Measurements from ENCODE around the gene SARNP. TPM values are rescaled to one million over a fixed set of nuclear protein-coding genes. Genes with fewer than 3 reads are reported as not detected.

The SARNP gene
- total RNA-seq, 1 donor: 53.6 TPM

- Histone ChIP-seq H3K4me1 (ENCODE audit: insufficient read depth, low read length) (peaks cover 20% of the 10 kb centered on the region), H3K27ac (ENCODE audit: low read depth, low read length) (no peak overlapping the region), H3K9me3 (ENCODE audit: low read depth, low read length) (no peaks in the 10 kb centered on the region), H3K79me2 (ENCODE audit: insufficient read depth, low read length) (peaks cover 34% of the 10 kb centered on the region), H3K4me2 (ENCODE audit: insufficient read depth, low read length) (no peak overlapping the region), H3K4me3 (ENCODE audit: insufficient read depth, low read length) (no peak overlapping the region), H3K27me3 (ENCODE audit: insufficient read depth, low read length) (no peaks in the 10 kb centered on the region), H2AFZ (ENCODE audit: low read length) (no peak overlapping the region), H3K36me3 (ENCODE audit: insufficient read depth, low read length) (peaks cover 4% of the 10 kb centered on the region), H4K20me1 (ENCODE audit: insufficient read depth, low read length) (peaks cover 11% of the 10 kb centered on the region)
- TF ChIP-seq, protein P1, sequence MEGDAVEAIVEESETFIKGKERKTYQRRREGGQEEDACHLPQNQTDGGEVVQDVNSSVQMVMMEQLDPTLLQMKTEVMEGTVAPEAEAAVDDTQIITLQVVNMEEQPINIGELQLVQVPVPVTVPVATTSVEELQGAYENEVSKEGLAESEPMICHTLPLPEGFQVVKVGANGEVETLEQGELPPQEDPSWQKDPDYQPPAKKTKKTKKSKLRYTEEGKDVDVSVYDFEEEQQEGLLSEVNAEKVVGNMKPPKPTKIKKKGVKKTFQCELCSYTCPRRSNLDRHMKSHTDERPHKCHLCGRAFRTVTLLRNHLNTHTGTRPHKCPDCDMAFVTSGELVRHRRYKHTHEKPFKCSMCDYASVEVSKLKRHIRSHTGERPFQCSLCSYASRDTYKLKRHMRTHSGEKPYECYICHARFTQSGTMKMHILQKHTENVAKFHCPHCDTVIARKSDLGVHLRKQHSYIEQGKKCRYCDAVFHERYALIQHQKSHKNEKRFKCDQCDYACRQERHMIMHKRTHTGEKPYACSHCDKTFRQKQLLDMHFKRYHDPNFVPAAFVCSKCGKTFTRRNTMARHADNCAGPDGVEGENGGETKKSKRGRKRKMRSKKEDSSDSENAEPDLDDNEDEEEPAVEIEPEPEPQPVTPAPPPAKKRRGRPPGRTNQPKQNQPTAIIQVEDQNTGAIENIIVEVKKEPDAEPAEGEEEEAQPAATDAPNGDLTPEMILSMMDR (IDR thresholded peaks at IDR 0.05; ENCODE audit: extremely low read depth, low read depth, low read length): no peak
- DNase-seq (ENCODE audit: insufficient read length, low spot score, missing footprints): no peak
Measured at GRCh38 chr12:55732288-55732687, 85.2 kb downstream of the SARNP start.

DNA sequence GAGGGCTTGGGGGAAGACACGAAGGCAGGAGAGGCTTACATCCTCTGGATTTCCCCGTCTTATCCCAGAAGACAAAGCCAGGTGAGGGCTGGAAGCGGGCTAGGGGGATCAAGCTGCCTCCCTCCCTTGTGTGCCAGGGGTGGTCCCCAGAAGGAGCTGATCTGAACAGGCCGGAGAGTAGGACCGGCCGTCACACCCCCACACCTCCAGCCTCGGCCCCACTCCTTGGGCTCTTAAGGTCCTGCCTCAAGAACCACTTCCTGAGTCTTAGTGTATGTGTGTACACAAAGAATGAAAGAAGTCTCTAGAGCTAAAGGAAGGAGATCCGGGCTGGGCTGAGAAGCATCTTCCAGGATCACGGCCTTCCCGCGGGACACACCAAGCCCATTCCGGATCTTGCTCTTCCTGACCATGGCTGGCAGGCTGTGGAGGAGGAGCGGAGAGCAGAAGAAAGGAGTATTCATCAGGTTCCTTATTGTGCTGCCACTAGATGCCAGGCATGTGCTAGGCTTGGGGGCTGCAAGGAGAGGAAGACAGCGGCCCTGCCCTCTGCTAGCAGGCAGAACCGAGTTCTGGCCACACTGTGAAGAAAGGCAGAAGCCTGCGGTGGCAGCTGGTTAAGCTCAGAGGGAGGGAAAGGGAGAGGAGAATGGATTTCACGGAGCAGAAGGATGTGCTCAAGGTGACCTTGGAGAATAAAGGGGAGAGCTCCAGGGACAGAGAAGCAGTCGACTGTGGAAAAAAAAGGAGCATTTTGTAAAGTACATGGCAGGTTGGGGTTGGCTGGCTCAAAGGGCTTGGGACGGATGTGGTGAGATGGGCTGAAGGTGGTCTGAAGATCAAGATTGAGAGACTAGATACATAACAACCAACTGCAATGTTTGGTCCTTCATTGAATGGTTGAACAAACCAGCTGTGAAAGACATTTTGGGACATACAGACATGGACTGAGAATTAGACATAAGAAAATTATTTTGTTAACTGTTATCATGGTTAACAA is 87.4 kb downstream of the SARNP start:
- TF ChIP-seq, protein P1 (IDR thresholded peaks at IDR 0.05; ENCODE audit: extremely low read depth, low read depth, low read length): peak; percentile 17
- DNase-seq (ENCODE audit: insufficient read length, low spot score, missing footprints): no peak
- H2AFZ ChIP-seq (ENCODE audit: low read length): peak overlapping the region; percentile 43
- peaks cover 41% of the 10 kb centered on the region for H3K4me1 ChIP-seq (ENCODE audit: insufficient read depth, low read length)
- H3K4me2 ChIP-seq (ENCODE audit: insufficient read depth, low read length): peak overlapping the region; percentile 88
- H3K27ac ChIP-seq (ENCODE audit: low read depth, low read length): peak overlapping the region; percentile 96
- peaks cover 55% of the 10 kb centered on the region for H3K79me2 ChIP-seq (ENCODE audit: insufficient read depth, low read length)
- no peaks in the 10 kb centered on the region for H3K27me3 ChIP-seq (ENCODE audit: insufficient read depth, low read length)
- H3K9me3 ChIP-seq (ENCODE audit: low read depth, low read length): no peaks in the 10 kb centered on the region
- peaks cover 31% of the 10 kb centered on the region for H4K20me1 ChIP-seq (ENCODE audit: insufficient read depth, low read length)
- H3K36me3 ChIP-seq (ENCODE audit: insufficient read depth, low read length): peaks cover 26% of the 10 kb centered on the region
- peak overlapping the region; percentile 97 for H3K4me3 ChIP-seq (ENCODE audit: insufficient read depth, low read length)

- peak within 1 kb of the TSS; percentile 88 for H3K4me2 ChIP-seq (ENCODE audit: insufficient read depth, low read length)
- H3K4me3 ChIP-seq (ENCODE audit: insufficient read depth, low read length): peak within 1 kb of the TSS; percentile 97
- peaks cover 34% of the 10 kb centered on the region for H3K36me3 ChIP-seq (ENCODE audit: insufficient read depth, low read length)
- H2AFZ ChIP-seq (ENCODE audit: low read length): peak within 1 kb of the TSS; percentile 43
- peaks cover 62% of the 10 kb centered on the region for H3K79me2 ChIP-seq (ENCODE audit: insufficient read depth, low read length)
- peak within 1 kb of the TSS; percentile 96 for H3K27ac ChIP-seq (ENCODE audit: low read depth, low read length)
- TF ChIP-seq, protein P1 (IDR thresholded peaks at IDR 0.05; ENCODE audit: extremely low read depth, low read depth, low read length): no peak
- H3K27me3 ChIP-seq (ENCODE audit: insufficient read depth, low read length): no peaks in the 10 kb centered on the region
- peak; percentile 99 for DNase-seq (ENCODE audit: insufficient read length, low spot score, missing footprints)
- H3K9me3 ChIP-seq (ENCODE audit: low read depth, low read length): no peaks in the 10 kb centered on the region
- peaks cover 38% of the 10 kb centered on the region for H4K20me1 ChIP-seq (ENCODE audit: insufficient read depth, low read length)
- H3K4me1 ChIP-seq (ENCODE audit: insufficient read depth, low read length): peaks cover 47% of the 10 kb centered on the region
Measured at GRCh38 chr12:55728939-55729818, 88.3 kb downstream of the SARNP start, which contains the start of gene CD63. CD63 (minus strand) TSS chr12:55729009; CDS start chr12:55728341, 668 bp downstream.
